ENCODE results near the gene ZNF71. TPM values are rescaled to one million over a fixed set of nuclear protein-coding genes. Genes with fewer than 3 reads are reported as not detected.

The ZNF71 gene
- total RNA-seq, 3 donors from 2014 or later: 6.3 to 7.1 (median 6.4) TPM

Other genes starting within 250 kb of the ZNF71 start
- gene ZNF582, start 201.8 kb upstream of the ZNF71 start, total RNA-seq: 1 to 10 TPM; 1.7 to 1.9 (median 1.9) TPM
- 1 to 10 TPM; 3.4 to 5.0 (median 4.7) TPM for gene ZNF583, start 191.0 kb upstream of the ZNF71 start, total RNA-seq
- 1 to 10 TPM in 1 of 3 donors, under 1 TPM in 2; 0.82 to 1.7 (median 0.92) TPM for gene ZNF667, start 118.0 kb upstream of the ZNF71 start, total RNA-seq
- gene ZNF471, start 87.4 kb upstream of the ZNF71 start, total RNA-seq: under 1 TPM; 0.23 to 0.40 (median 0.33) TPM
- 1 to 10 TPM; 1.1 to 2.3 (median 1.4) TPM for gene ZFP28, start 56.4 kb upstream of the ZNF71 start, total RNA-seq
- gene ZNF470, start 27.8 kb upstream of the ZNF71 start, total RNA-seq: 1 to 10 TPM; 1.4 to 1.8 (median 1.7) TPM
- gene SMIM17, start 47.9 kb downstream of the ZNF71 start, total RNA-seq: not detected
- 1 to 10 TPM; 1.7 to 3.4 (median 2.7) TPM for gene ZNF835, start 76.5 kb downstream of the ZNF71 start, total RNA-seq
- under 1 TPM; 0.11 to 0.27 (median 0.18) TPM for gene PEG3, start 245.4 kb downstream of the ZNF71 start, total RNA-seq
- not detected for gene ZIM2, start 245.4 kb downstream of the ZNF71 start, total RNA-seq